SK-N-SH (cell line): Measurements from ENCODE around the gene RFK. TPM values are rescaled to one million over a fixed set of nuclear protein-coding genes. Genes with fewer than 3 reads are reported as not detected.

Experiments used
- CTCF ChIA-PET: fragments of 300-600, 350-600 bp; formaldehyde crosslinking; extraction: SDS; loops from one replicate; lab custom pipeline; 2021; lab: Yijun Ruan, JAX
- POLR2A ChIA-PET: fragments of 350-600 bp; sonication (Branson Sonifier 250); formaldehyde crosslinking; extraction: SDS; loops from one replicate; lab custom pipeline; 2020; ENCODE audit warnings: antibody characterized with exemption, inconsistent platforms; lab: Yijun Ruan, JAX
- DNase-seq: peaks from one replicate; pipeline ENCODE4 v3.0.0; 2012
- H2AFZ ChIP-seq: fragments of 200-600 bp; sonication (generic); 2 replicates; pipeline ENCODE4 v1.8.1; 2016; ENCODE audit warnings: antibody characterized with exemption, mild to moderate bottlenecking, low read depth
- H3F3A ChIP-seq: fragments of 200-600 bp; sonication (generic); replicated peaks from 2 replicates; pipeline ENCODE3; 2016; ENCODE audit warnings: antibody characterized with exemption, mild to moderate bottlenecking; ENCODE audit not compliant: insufficient read depth
- H3K27ac ChIP-seq, 2 experiments: fragments of 200-500 bp in 1 of 2; fragments of 200-600 bp in 1 of 2; sonication (Bioruptor generic) in 1 of 2; sonication (generic), shearing (Covaris generic) in 1 of 2; 2 replicates each; pipeline versions ENCODE4 v1.5.1 to v1.6.1; 2014 to 2016; ENCODE audit warnings: low read depth in 2 of 2, inconsistent platforms in 1 of 2, low read length in 1 of 2, mild to moderate bottlenecking in 1 of 2, mixed read lengths in 1 of 2
- H3K27me3 ChIP-seq: fragments of 200-600 bp; sonication (generic), shearing (Covaris generic); 2 replicates; pipeline ENCODE4 v1.6.1; 2016; ENCODE audit warnings: mixed run types; ENCODE audit not compliant: insufficient read depth
- H3K36me3 ChIP-seq, 2 experiments: fragments of 200-500 bp in 1 of 2; fragments of 200-600 bp in 1 of 2; sonication (Bioruptor generic) in 1 of 2; sonication (generic) in 1 of 2; replicated peaks in 1 of 2; 2 replicates each; pipeline versions ENCODE3 to v1.5.1; 2014 to 2016; ENCODE audit warnings: low read length in 1 of 2, mild to moderate bottlenecking in 1 of 2; ENCODE audit not compliant: insufficient read depth in 2 of 2, control insufficient read depth in 1 of 2
- H3K4me1 ChIP-seq, 2 experiments: fragments of 200-500 bp in 1 of 2; fragments of 200-600 bp in 1 of 2; sonication (Bioruptor generic) in 1 of 2; sonication (generic), shearing (Covaris generic) in 1 of 2; 2 replicates each; pipeline versions ENCODE4 v1.5.1 to v1.6.1; 2014 to 2016; ENCODE audit warnings: low read depth in 1 of 2, low read length in 1 of 2, mixed run types in 1 of 2; ENCODE audit not compliant: insufficient read depth in 2 of 2, control insufficient read depth in 1 of 2
- H3K4me2 ChIP-seq: fragments of 200-600 bp; sonication (generic), shearing (Covaris generic); 2 replicates; pipeline ENCODE4 v1.6.1; 2017; ENCODE audit warnings: mixed run types
- H3K4me3 ChIP-seq, 2 experiments: fragments of 200-500 bp in 1 of 2; fragments of 200-600 bp in 1 of 2; sonication (Bioruptor generic) in 1 of 2; sonication (generic), shearing (Covaris generic) in 1 of 2; 2 replicates each; pipeline versions ENCODE4 v1.5.1 to v1.8.1; 2014 to 2016; ENCODE audit warnings: low read depth in 2 of 2, inconsistent platforms in 1 of 2, low read length in 1 of 2, mild to moderate bottlenecking in 1 of 2, mixed read lengths in 1 of 2, moderate library complexity in 1 of 2
- H3K79me2 ChIP-seq: fragments of 200-600 bp; sonication (generic); 2 replicates; pipeline ENCODE4 v1.8.1; 2017; ENCODE audit warnings: mild to moderate bottlenecking; ENCODE audit not compliant: insufficient read depth
- H3K9ac ChIP-seq: fragments of 200-600 bp; sonication (generic); 2 replicates; pipeline ENCODE4 v1.6.1; 2017; ENCODE audit warnings: mixed run types
- H3K9me2 ChIP-seq: fragments of 200-600 bp; sonication (generic); 2 replicates; pipeline ENCODE4 v1.6.1; 2017; ENCODE audit warnings: mixed run types
- H3K9me3 ChIP-seq: fragments of 200-600 bp; sonication (generic); 2 replicates; pipeline ENCODE4 v1.6.1; 2017; ENCODE audit warnings: mixed run types, mild to moderate bottlenecking, moderate library complexity
- H4K20me1 ChIP-seq: fragments of 200-600 bp; sonication (generic); 2 replicates; pipeline ENCODE4 v1.6.1; 2017; ENCODE audit warnings: mild to moderate bottlenecking, mixed run types; ENCODE audit not compliant: insufficient read depth
- CHD2 ChIP-seq: fragments of 150-350 bp; IDR thresholded peaks from 2 replicates; pipeline ENCODE4 v1.6.1; 2018; ENCODE audit warnings: low read length; ENCODE audit not compliant: partially characterized antibody
- EP300 ChIP-seq, 2 experiments: IDR thresholded peaks; 2 replicates each; pipeline versions ENCODE4 v1.4.0 to v1.6.1; 2012; ENCODE audit warnings: borderline replicate concordance in 1 of 2, low read depth in 1 of 2, low read length in 1 of 2
- FOXM1 ChIP-seq: IDR thresholded peaks from 2 replicates; pipeline ENCODE4 v1.4.0; 2012; ENCODE audit warnings: low read depth, mild to moderate bottlenecking
- GATA2 ChIP-seq: sonication (generic); formaldehyde crosslinking; IDR thresholded peaks from 2 replicates; pipeline ENCODE4 v1.5.0; 2020; ENCODE audit warnings: mild to moderate bottlenecking, missing genetic modification reagents
- MEF2A ChIP-seq: IDR thresholded peaks from 2 replicates; pipeline ENCODE4 v1.4.0; 2012; ENCODE audit warnings: low read depth, borderline replicate concordance
- NFIC ChIP-seq: IDR thresholded peaks from 2 replicates; pipeline ENCODE4 v1.4.0; 2012; ENCODE audit warnings: borderline replicate concordance
- RCOR1 ChIP-seq: fragments of 150-350 bp; IDR thresholded peaks from 2 replicates; pipeline ENCODE4 v1.6.1; 2017; ENCODE audit warnings: antibody characterized with exemption, low read length
- SIN3A ChIP-seq: IDR thresholded peaks from 2 replicates; pipeline ENCODE4 v1.6.1; 2012; ENCODE audit warnings: low read depth, mild to moderate bottlenecking, low read length, moderate library complexity, borderline replicate concordance
- SMC3 ChIP-seq: IDR thresholded peaks from 2 replicates; pipeline ENCODE4 v1.6.1; 2012; ENCODE audit warnings: low read depth, low read length, improper control_type of control experiment
- TAF1 ChIP-seq: IDR thresholded peaks from 2 replicates; pipeline ENCODE4 v1.6.1; 2012; ENCODE audit warnings: low read depth, mild to moderate bottlenecking, low read length, moderate library complexity, borderline replicate concordance
- TEAD4 ChIP-seq: IDR thresholded peaks from 2 replicates; pipeline ENCODE4 v1.4.0; 2012; ENCODE audit warnings: mild to moderate bottlenecking, borderline replicate concordance; ENCODE audit not compliant: insufficient read depth
- YY1 ChIP-seq: IDR thresholded peaks from 2 replicates; pipeline ENCODE4 v1.4.0; 2012; ENCODE audit warnings: low read depth, mild to moderate bottlenecking
- WGBS: methylation state at CpG from one replicate; pipeline ENCODE4 v1.1.6; 2017; ENCODE audit warnings: low lambda C conversion rate; 5-methylcytosine and 5-hydroxymethylcytosine counted together
- polyA plus RNA-seq, 3 experiments: library from polyadenylated mRNA; depleted of rRNA; stranded (reverse); fragments of >200 nt; gene quantifications; 2 replicates each; pipeline ENCODE4 v1.2.3, GENCODE V29; 2012
- TF ChIP-seq, protein P1 (sequence below): IDR thresholded peaks from 2 replicates; pipeline ENCODE4 v1.4.0; 2012; ENCODE audit warnings: low read depth, borderline replicate concordance
- TF ChIP-seq, protein P2 (sequence below): fragments of 200-600 bp; sonication (generic); IDR thresholded peaks from 2 replicates; pipeline ENCODE4 v1.6.1; 2017; ENCODE audit warnings: antibody characterized with exemption, mild to moderate bottlenecking, moderate library complexity
- TF ChIP-seq, protein P3 (sequence below): IDR thresholded peaks from 2 replicates; pipeline ENCODE4 v1.4.0; 2012; ENCODE audit warnings: low read depth, borderline replicate concordance
- TF ChIP-seq, protein P4 (sequence below): fragments of 150-350 bp; IDR thresholded peaks from 2 replicates; pipeline ENCODE4 v1.6.1; 2017; ENCODE audit warnings: antibody characterized with exemption, low read length, low read depth, borderline replicate concordance
- TF ChIP-seq, protein P5 (sequence below): IDR thresholded peaks from 2 replicates; pipeline ENCODE4 v1.6.1; 2012; ENCODE audit warnings: mild to moderate bottlenecking, low read depth, low read length, moderate library complexity

Gene RFK
- polyA plus RNA-seq, 1 of the 3 experiments (the other 2 are of a cell fraction), result 7.2 TPM

DNA sequence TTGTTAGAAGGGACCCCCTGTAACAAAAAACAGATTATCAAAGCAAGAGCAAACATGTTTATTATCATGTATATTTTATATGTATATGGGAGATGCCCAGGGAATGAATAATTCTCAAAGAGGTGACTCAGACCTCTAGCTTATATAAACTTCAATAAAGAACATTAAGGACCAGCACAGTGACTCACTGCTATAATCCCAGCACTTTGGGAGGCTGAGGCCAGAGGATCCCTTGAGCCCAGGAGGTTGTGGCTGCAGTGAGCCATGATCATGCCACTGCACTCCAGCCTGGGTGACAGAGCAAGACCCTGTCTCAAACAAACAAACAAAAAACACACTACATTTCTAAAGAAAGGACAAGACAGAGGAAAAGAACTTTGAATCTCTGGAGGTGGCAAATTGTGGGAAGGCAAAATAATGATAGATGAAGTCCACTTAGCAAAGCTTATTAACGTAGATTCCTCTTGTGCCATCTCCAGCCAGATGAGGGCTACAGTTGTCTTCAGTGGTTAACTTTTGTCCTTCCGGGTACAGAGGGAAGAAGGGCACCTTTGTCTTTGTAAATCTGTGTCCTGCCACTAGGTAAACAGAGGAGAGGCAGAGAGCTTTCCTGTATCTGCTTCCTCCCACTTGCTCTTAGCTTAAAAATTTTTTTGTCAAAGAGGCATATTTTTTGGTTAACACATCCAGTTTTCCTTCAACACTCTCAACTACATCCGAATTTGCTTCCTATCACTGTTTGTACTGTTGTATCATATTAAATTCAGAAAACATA lies 7.5 kb upstream of the RFK start:
- no peaks in the 10 kb centered on the region for H4K20me1 ChIP-seq
- DNase-seq, result no peak
- POLR2A ChIA-PET, result no interaction called here
- no peak overlapping the region for H3K4me3 ChIP-seq
- no peaks in the 10 kb centered on the region for H3K9me3 ChIP-seq
- no peak overlapping the region for H3K4me2 ChIP-seq
- H3K79me2 ChIP-seq, result no peaks in the 10 kb centered on the region
- H3K9ac ChIP-seq, result no peak overlapping the region
- peaks cover 0 to 4% of the 10 kb centered on the region in 2 experiments; a peak in 1 of 4 replicates for H3K4me1 ChIP-seq
- no peaks in the 10 kb centered on the region for H3K27me3 ChIP-seq
- peaks cover 4% of the 10 kb centered on the region for H3F3A ChIP-seq
- TF ChIP-seq YY1 (no peak), MEF2A (no peak), TAF1 (no peak), EP300 (IDR thresholded peaks at IDR 0.05; ENCODE audit: borderline replicate concordance in 1 of 2, low read depth in 1 of 2, low read length in 1 of 2) (no peak), CHD2 (no peak), GATA2 (CRISPR knock-in tag) (no peak)
- TF ChIP-seq, protein P1, sequence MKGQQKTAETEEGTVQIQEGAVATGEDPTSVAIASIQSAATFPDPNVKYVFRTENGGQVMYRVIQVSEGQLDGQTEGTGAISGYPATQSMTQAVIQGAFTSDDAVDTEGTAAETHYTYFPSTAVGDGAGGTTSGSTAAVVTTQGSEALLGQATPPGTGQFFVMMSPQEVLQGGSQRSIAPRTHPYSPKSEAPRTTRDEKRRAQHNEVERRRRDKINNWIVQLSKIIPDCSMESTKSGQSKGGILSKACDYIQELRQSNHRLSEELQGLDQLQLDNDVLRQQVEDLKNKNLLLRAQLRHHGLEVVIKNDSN, result no peak
- TF ChIP-seq, all 33 proteins: peak for 0
- Histone ChIP-seq H3K27ac (no peak overlapping the region), H3K9me2 (no peaks in the 10 kb centered on the region), H2AFZ (peak overlapping the region; percentile 69; the same call in 1 of the 2 replicates), H3K36me3 (no peaks in the 10 kb centered on the region)
- 47% methylated on average over 3 of the region's 3 CpGs for WGBS
- CTCF ChIA-PET, result interaction anchor here (1.1 kb wide), 1 partner anchor 23 kb away, joined by 3 read pairs; no protein-coding TSS in a partner anchor

DNA sequence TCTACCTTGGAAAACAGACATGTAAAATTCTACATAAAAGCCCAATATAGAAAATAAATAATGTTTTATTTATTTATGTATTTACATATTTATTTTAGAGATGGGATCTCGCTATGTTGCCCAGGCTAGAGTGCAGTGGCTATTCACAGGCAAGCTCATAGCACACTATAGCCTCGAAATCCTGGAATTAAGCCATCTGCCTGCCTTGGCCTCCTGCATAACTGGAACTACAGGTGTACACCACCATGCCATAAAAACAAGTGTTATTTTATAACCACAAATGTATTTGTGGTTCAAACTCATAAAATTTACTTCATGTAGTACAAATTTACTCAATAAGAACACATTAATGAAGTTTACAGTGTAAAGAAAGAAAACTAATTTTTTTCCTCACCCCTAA lies 7.0 kb upstream of the RFK start:
- Histone ChIP-seq H3K9me2 (no peaks in the 10 kb centered on the region), H2AFZ (no peak overlapping the region), H3K4me1 (peaks cover 0 to 4% of the 10 kb centered on the region in 2 experiments; a peak in 1 of 4 replicates), H3K27ac (no peak overlapping the region), H3F3A (peaks cover 4% of the 10 kb centered on the region), H3K9ac (no peak overlapping the region), H3K27me3 (no peaks in the 10 kb centered on the region), H3K4me3 (no peak overlapping the region), H4K20me1 (no peaks in the 10 kb centered on the region), H3K9me3 (no peaks in the 10 kb centered on the region), H3K4me2 (no peak overlapping the region), H3K79me2 (no peaks in the 10 kb centered on the region), H3K36me3 (no peaks in the 10 kb centered on the region)
- CTCF ChIA-PET, result interaction anchor here (0.6 to 1.0 kb wide), 2 partner anchors 19 to 1494 kb away, joined by 3 read pairs; no protein-coding TSS in a partner anchor
- 50% methylated on average over 2 of the region's 2 CpGs for WGBS
- POLR2A ChIA-PET, result no interaction called here
- no peak for DNase-seq
- TF ChIP-seq, protein P2, sequence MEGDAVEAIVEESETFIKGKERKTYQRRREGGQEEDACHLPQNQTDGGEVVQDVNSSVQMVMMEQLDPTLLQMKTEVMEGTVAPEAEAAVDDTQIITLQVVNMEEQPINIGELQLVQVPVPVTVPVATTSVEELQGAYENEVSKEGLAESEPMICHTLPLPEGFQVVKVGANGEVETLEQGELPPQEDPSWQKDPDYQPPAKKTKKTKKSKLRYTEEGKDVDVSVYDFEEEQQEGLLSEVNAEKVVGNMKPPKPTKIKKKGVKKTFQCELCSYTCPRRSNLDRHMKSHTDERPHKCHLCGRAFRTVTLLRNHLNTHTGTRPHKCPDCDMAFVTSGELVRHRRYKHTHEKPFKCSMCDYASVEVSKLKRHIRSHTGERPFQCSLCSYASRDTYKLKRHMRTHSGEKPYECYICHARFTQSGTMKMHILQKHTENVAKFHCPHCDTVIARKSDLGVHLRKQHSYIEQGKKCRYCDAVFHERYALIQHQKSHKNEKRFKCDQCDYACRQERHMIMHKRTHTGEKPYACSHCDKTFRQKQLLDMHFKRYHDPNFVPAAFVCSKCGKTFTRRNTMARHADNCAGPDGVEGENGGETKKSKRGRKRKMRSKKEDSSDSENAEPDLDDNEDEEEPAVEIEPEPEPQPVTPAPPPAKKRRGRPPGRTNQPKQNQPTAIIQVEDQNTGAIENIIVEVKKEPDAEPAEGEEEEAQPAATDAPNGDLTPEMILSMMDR, result no peak
- TF ChIP-seq, protein P3, sequence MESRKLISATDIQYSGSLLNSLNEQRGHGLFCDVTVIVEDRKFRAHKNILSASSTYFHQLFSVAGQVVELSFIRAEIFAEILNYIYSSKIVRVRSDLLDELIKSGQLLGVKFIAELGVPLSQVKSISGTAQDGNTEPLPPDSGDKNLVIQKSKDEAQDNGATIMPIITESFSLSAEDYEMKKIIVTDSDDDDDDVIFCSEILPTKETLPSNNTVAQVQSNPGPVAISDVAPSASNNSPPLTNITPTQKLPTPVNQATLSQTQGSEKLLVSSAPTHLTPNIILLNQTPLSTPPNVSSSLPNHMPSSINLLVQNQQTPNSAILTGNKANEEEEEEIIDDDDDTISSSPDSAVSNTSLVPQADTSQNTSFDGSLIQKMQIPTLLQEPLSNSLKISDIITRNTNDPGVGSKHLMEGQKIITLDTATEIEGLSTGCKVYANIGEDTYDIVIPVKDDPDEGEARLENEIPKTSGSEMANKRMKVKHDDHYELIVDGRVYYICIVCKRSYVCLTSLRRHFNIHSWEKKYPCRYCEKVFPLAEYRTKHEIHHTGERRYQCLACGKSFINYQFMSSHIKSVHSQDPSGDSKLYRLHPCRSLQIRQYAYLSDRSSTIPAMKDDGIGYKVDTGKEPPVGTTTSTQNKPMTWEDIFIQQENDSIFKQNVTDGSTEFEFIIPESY, result no peak
- TF ChIP-seq NFIC (no peak), FOXM1 (no peak), SMC3 (no peak), GATA2 (CRISPR knock-in tag) (no peak), RCOR1 (no peak), SIN3A (no peak), TEAD4 (no peak)
- TF ChIP-seq, protein P4, sequence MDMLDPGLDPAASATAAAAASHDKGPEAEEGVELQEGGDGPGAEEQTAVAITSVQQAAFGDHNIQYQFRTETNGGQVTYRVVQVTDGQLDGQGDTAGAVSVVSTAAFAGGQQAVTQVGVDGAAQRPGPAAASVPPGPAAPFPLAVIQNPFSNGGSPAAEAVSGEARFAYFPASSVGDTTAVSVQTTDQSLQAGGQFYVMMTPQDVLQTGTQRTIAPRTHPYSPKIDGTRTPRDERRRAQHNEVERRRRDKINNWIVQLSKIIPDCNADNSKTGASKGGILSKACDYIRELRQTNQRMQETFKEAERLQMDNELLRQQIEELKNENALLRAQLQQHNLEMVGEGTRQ, result no peak
- TF ChIP-seq, protein P5, sequence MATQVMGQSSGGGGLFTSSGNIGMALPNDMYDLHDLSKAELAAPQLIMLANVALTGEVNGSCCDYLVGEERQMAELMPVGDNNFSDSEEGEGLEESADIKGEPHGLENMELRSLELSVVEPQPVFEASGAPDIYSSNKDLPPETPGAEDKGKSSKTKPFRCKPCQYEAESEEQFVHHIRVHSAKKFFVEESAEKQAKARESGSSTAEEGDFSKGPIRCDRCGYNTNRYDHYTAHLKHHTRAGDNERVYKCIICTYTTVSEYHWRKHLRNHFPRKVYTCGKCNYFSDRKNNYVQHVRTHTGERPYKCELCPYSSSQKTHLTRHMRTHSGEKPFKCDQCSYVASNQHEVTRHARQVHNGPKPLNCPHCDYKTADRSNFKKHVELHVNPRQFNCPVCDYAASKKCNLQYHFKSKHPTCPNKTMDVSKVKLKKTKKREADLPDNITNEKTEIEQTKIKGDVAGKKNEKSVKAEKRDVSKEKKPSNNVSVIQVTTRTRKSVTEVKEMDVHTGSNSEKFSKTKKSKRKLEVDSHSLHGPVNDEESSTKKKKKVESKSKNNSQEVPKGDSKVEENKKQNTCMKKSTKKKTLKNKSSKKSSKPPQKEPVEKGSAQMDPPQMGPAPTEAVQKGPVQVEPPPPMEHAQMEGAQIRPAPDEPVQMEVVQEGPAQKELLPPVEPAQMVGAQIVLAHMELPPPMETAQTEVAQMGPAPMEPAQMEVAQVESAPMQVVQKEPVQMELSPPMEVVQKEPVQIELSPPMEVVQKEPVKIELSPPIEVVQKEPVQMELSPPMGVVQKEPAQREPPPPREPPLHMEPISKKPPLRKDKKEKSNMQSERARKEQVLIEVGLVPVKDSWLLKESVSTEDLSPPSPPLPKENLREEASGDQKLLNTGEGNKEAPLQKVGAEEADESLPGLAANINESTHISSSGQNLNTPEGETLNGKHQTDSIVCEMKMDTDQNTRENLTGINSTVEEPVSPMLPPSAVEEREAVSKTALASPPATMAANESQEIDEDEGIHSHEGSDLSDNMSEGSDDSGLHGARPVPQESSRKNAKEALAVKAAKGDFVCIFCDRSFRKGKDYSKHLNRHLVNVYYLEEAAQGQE, result no peak
